AG04450 (cell line): ENCODE data around the gene CYFIP1. TPM values are rescaled to one million over a fixed set of nuclear protein-coding genes. Genes with fewer than 3 reads are reported as not detected.

Experiments
- CTCF ChIA-PET: fragments of 300-600, 350-600 bp; formaldehyde crosslinking; extraction: SDS; loops from one replicate; lab custom pipeline; 2022; ENCODE audit warnings: antibody characterized with exemption, inconsistent platforms; lab: Charles Lee
- POLR2A ChIA-PET: fragments of 350-600 bp; formaldehyde crosslinking; extraction: SDS; loops from one replicate; lab custom pipeline; 2021; ENCODE audit warnings: antibody characterized with exemption, inconsistent platforms; lab: Yijun Ruan, JAX
- DNase-seq: peaks from one replicate; pipeline ENCODE4 v3.0.0-alpha.2; 2011; ENCODE audit warnings: low read depth, low spot score
- H3K27ac ChIP-seq: one replicate; pipeline ENCODE4 v1.5.1; 2012; ENCODE audit warnings: low read depth, low read length, control low read depth
- H3K27me3 ChIP-seq: one replicate; pipeline ENCODE4 v1.6.0; 2012; ENCODE audit warnings: low read length; ENCODE audit not compliant: control insufficient read depth, insufficient read depth
- H3K4me3 ChIP-seq: 2 replicates; pipeline ENCODE4 v1.5.1; 2011; ENCODE audit warnings: mild to moderate bottlenecking, low read depth, low read length, control low read depth
- H3K9me3 ChIP-seq: 2 replicates; pipeline ENCODE4 v1.5.1; 2012; ENCODE audit warnings: low read length; ENCODE audit not compliant: control insufficient read depth, insufficient read depth
- polyA plus RNA-seq: library from polyadenylated mRNA; depleted of rRNA; stranded (reverse); fragments of >200 nt; gene quantifications from 2 replicates; pipeline ENCODE4 v1.2.3, GENCODE V29; 2011
- TF ChIP-seq, protein P1 (sequence below): IDR thresholded peaks from 2 replicates; pipeline ENCODE4 v1.5.1; 2011; ENCODE audit warnings: low read depth, low read length, control low read depth, inconsistent platforms

CYFIP1 gene
- polyA plus RNA-seq, 1 experiment: 70.9 TPM

DNA sequence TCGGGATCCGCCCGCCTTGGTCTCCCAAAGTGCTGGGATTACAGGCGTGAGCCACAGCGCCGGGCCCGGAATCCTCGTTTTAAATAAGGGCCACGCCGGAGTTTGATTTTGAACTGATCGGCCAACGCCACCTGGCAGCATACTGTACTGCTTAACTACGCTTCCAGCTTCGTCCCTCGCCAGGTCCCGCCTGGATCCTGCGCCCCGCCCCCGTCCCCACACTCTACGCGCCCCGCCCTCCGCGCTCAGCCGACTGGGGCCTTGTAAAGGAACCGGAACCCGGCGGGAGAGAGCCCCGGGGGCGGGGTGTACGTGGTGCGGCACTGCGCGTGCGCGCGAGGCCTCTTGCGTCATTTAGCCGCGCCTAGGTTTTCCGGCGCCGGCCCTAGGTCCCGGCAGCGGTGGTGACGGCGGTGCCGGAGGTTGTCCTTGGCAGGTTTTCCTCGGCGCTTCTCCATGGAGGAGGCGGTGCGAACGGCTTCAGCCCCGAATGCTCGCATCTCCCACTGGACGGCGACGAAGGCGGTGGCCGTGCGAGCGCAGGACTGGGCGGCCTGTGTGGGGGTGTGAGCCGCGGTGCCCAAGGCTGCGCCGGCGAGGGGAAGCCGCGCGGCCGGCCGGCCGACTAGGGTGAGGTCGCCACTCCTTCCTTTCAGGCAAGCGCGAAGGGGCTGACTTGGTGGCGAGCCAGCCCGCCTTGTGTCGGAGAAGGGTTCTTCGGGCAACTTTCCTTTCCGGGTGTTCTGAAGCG lies 141.7 kb downstream of the CYFIP1 start, which contains the start of gene NIPA2:
NIPA2 (plus strand) TSS at position 375 of the 751 bp plus-strand sequence. CDS start 13,066 bp downstream, outside the sequence.
- Histone ChIP-seq H3K9me3 (no peaks in the 10 kb centered on the region; the same call in 1 of the 2 replicates), H3K27ac (peak within 1 kb of the TSS; percentile 90), H3K27me3 (no peaks in the 10 kb centered on the region), H3K4me3 (peak within 1 kb of the TSS; percentile 91)
- DNase-seq: peak; percentile 94
- CTCF ChIA-PET: interaction anchor here (0.6 kb wide), 1 partner anchor 14 kb away, joined by 4 read pairs; no protein-coding TSS in a partner anchor
- TF ChIP-seq, protein P1, sequence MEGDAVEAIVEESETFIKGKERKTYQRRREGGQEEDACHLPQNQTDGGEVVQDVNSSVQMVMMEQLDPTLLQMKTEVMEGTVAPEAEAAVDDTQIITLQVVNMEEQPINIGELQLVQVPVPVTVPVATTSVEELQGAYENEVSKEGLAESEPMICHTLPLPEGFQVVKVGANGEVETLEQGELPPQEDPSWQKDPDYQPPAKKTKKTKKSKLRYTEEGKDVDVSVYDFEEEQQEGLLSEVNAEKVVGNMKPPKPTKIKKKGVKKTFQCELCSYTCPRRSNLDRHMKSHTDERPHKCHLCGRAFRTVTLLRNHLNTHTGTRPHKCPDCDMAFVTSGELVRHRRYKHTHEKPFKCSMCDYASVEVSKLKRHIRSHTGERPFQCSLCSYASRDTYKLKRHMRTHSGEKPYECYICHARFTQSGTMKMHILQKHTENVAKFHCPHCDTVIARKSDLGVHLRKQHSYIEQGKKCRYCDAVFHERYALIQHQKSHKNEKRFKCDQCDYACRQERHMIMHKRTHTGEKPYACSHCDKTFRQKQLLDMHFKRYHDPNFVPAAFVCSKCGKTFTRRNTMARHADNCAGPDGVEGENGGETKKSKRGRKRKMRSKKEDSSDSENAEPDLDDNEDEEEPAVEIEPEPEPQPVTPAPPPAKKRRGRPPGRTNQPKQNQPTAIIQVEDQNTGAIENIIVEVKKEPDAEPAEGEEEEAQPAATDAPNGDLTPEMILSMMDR: no peak
- POLR2A ChIA-PET: interaction anchor here (0.5 to 1.1 kb wide), 6 partner anchors 38 to 201 kb away, joined by 3 to 7 read pairs (median 4); partner anchors contain the start of gene TUBGCP5

DNA sequence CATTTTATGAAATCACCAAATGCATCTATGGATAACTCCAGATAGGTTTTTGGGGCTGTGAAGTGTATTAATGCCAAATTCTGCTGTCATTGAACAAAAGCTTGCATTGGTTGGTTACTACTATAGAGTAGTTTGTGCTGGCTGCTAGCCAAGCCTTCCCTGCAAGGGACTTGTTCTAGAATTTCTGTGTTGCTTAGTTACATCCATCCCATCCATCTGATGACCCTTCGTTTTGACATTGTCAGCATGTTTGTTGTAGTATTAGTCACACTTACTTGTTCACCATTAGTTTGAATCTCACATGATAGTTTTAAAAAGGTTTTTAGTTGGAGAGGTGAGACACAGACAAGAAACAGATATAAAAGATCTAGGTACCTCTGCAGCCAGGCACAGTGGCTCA lies 148.7 kb downstream of the CYFIP1 start:
- no peak for DNase-seq
- Histone ChIP-seq H3K27ac (no peak overlapping the region), H3K27me3 (no peaks in the 10 kb centered on the region), H3K9me3 (no peaks in the 10 kb centered on the region), H3K4me3 (no peak overlapping the region)
- ChIA-PET CTCF (no interaction called here), POLR2A (interaction anchor here (0.6 kb wide), 1 partner anchor 15 kb away, joined by 4 read pairs; no protein-coding TSS in a partner anchor)
- TF ChIP-seq, protein P1: no peak

DNA sequence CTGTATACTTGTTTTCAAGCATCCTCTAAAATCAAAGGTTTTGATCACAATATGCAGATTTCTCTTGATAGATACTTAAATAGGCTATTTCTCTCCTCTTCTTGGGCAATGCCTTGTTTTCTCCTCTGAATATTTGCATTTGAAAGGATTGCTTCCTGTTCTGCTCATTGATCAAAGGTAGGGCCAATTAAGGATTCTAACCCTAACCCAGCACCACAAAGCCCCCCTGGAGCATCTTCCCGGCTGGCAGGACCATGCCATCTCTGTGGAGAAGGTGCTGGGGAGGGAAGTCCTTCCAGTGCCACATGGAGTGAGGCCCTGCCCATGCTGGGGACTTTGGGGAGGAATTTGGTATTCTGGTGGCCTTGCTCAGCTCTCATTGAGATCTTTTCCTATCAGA lies 153.0 kb downstream of the CYFIP1 start:
- H3K4me3 ChIP-seq: no peak overlapping the region
- POLR2A ChIA-PET: no interaction called here
- CTCF ChIA-PET: interaction anchor here (1.6 kb wide), 1 partner anchor 15 kb away, joined by 4 read pairs; no protein-coding TSS in a partner anchor
- no peak for DNase-seq
- no peaks in the 10 kb centered on the region for H3K27me3 ChIP-seq
- H3K27ac ChIP-seq: no peak overlapping the region
- TF ChIP-seq, protein P1: no peak
- H3K9me3 ChIP-seq: no peaks in the 10 kb centered on the region

DNA sequence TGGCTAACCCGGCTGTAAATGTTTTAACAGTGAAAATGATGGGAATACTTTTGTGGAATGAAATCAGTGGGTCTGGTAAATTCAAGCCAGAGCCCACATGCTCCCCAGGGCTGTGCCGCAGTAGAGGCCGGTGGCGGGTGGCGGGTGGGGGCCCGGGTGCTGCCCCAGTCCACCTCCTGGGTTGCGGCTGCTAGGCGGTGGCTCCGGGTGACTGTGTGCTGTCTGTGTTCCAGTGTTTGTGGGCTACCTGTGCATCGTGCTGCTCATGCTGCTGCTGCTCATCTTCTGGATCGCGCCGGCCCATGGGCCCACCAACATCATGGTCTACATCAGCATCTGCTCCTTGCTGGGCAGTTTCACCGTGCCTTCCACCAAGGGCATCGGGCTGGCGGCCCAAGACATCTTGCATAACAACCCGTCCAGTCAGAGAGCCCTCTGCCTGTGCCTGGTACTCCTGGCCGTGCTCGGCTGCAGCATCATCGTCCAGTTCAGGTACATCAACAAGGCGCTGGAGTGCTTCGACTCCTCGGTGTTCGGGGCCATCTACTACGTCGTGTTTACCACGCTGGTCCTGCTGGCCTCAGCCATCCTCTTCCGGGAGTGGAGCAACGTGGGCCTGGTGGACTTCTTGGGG lies 156.6 kb downstream of the CYFIP1 start:
- TF ChIP-seq, protein P1: no peak
- Histone ChIP-seq H3K4me3 (no peak overlapping the region), H3K27me3 (no peaks in the 10 kb centered on the region), H3K27ac (no peak overlapping the region), H3K9me3 (no peaks in the 10 kb centered on the region)
- ChIA-PET POLR2A (no interaction called here), CTCF (no interaction called here)
- DNase-seq: no peak

DNA sequence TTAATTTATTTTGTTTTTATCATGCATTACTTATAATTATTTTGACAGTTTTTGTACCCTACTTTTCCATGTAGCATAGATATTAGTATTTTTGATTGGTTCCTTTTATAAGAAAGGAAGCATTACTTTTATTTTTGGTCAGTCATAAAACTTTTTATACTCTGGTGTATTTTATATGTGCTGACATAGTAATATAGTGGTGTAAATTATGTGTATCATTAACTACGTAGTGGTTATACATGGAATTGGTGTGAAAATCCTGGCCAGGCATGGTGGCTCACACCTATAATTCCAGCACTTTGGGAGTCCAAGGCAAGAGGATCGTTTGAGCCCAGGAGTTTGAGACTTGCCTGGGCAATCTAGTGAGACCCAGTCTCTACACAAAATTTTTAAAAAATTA lies 160.5 kb downstream of the CYFIP1 start:
- Histone ChIP-seq H3K27me3 (no peaks in the 10 kb centered on the region), H3K9me3 (no peaks in the 10 kb centered on the region), H3K4me3 (no peak overlapping the region), H3K27ac (no peak overlapping the region)
- TF ChIP-seq, protein P1: no peak
- POLR2A ChIA-PET: no interaction called here
- DNase-seq: no peak
- CTCF ChIA-PET: no interaction called here
